ENCODE measurements around the gene FAM174A. TPM values are rescaled to one million over a fixed set of nuclear protein-coding genes. Genes with fewer than 3 reads are reported as not detected.

The FAM174A gene
- total RNA-seq, 2 donors from 2014 or later = 18.1 to 30.9 TPM

DNA sequence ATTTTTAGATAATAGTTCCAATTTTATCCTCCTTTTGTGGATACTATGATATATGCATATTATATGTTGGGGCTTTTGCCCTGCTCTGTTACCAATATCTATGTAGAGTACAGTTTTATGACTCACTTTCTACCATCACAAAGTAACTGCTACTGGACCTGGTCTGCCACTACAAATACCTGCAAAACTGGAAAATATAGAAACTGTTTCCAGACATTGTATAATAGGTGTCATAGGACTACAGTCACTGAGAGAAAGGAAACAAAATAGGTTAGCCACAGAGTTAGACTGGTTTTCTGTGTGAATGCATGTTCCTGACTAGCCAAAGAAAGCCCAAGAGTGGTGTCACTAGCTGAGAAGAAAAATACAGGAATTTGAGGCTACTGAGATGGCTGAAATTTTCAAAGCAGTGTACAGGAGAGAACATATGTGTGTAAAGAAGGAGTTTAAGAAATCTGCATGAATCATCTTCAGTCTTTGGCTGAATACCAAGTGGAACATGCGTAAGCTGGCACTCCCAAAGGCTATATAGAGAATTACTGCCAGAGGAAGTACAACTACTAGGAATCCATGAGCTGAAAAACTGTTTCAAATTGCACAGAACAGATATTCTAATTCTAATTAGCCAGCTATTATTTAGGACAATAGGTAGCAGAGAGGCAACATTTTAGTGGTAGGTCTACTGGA lies 29.0 kb upstream of the FAM174A start:
- TF ChIP-seq POLR2A (IDR thresholded peaks at IDR 0.05) = no peak
- TF ChIP-seq, protein P1, sequence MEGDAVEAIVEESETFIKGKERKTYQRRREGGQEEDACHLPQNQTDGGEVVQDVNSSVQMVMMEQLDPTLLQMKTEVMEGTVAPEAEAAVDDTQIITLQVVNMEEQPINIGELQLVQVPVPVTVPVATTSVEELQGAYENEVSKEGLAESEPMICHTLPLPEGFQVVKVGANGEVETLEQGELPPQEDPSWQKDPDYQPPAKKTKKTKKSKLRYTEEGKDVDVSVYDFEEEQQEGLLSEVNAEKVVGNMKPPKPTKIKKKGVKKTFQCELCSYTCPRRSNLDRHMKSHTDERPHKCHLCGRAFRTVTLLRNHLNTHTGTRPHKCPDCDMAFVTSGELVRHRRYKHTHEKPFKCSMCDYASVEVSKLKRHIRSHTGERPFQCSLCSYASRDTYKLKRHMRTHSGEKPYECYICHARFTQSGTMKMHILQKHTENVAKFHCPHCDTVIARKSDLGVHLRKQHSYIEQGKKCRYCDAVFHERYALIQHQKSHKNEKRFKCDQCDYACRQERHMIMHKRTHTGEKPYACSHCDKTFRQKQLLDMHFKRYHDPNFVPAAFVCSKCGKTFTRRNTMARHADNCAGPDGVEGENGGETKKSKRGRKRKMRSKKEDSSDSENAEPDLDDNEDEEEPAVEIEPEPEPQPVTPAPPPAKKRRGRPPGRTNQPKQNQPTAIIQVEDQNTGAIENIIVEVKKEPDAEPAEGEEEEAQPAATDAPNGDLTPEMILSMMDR (IDR thresholded peaks at IDR 0.05) = no peak
- intact Hi-C loops (cut with DNase I) = no loop called here
- no peak for ATAC-seq

DNA sequence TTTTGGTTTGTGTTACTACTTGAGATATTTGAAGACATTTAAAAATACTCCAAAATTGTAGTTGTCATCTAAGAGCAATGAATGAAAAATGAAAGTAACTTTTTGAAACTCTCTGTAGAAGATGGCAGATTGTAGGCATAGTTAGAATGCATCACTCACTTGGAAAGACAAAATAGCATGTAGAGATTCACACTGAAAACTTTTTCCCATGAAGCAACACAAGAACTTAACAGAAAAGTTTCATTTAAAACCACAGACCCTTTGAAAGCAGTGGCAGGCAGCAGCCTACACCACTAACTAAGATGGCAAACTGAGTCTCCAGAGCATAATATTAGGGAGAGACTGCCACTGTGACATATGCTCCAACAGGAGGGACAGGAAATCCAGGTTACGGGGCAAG lies 18.9 kb upstream of the FAM174A start:
- Histone ChIP-seq H3K9me3 (peaks cover 0 to 7% (median 0%) of the 10 kb centered on the region in 3 donors), H3K36me3 (replicated peaks in 1 of 2; ENCODE audit: insufficient read depth in 1 of 2, low read depth in 2 of 2) (no peaks in the 10 kb centered on the region), H3K4me1 (no peaks in the 10 kb centered on the region), H3K27me3 (no peaks in the 10 kb centered on the region), H3K27ac (no peak overlapping the region), H3K4me3 (no peak overlapping the region)
- WGBS, 2 donors = 88 to 100% methylated on average over 1 of the region's 1 CpG
- ATAC-seq (no peak), DNase-seq (no peak)
- TF ChIP-seq, protein P1 (IDR thresholded peaks at IDR 0.05) = no peak
- TF ChIP-seq POLR2A (IDR thresholded peaks at IDR 0.05) = no peak
- intact Hi-C loops (cut with DNase I) = no loop called here

More for the DNA sequence above, 29.0 kb upstream of the FAM174A start:
- no peak overlapping the region for H3K27ac ChIP-seq
- no peak overlapping the region for H3K4me3 ChIP-seq
- H3K36me3 ChIP-seq (replicated peaks in 1 of 2; ENCODE audit: insufficient read depth in 1 of 2, low read depth in 2 of 2) = no peaks in the 10 kb centered on the region
- H3K9me3 ChIP-seq = no peaks in the 10 kb centered on the region
- no peak for DNase-seq
- no peaks in the 10 kb centered on the region for H3K27me3 ChIP-seq
- H3K4me1 ChIP-seq = no peaks in the 10 kb centered on the region
- 64 to 100% methylated on average over 1 of the region's 1 CpG for whole genome bisulfite sequencing, 2 donors

DNA sequence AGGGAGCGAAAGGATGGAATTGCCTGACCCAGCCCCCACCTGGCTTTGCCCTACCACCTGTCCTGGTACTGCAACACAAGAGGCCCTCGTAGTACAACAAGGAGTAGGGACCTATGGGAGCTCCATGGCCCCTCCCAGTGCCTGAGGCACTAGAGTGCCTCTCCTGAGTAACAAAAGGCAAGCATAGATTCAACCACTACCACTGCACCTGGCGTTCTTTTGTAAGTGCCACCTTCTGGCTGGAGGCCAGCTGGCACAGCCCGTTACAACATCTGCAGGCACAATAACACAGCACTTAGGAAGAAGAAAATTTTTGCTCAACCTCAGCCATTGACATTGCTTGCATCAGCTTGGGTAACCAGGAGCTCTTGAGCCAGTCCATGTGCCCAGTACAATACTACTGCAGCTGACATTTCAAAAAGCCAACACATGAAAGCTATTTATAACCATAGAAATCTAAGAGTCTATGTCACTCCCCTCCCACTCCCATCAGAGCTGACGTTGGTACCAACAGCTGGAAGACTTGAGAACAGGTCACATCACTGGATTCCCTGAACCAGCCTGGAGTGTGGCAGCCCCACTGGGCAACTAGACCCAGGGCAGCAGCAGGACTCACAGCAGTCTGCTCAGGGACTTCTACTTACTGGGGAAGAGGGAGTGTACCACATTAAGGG lies 17.7 kb upstream of the FAM174A start:
- ATAC-seq (no peak), DNase-seq (peak in 1 of 4 donors; percentile 21)
- H3K27me3 ChIP-seq = no peaks in the 10 kb centered on the region
- H3K4me3 ChIP-seq = no peak overlapping the region
- TF ChIP-seq, protein P1 (IDR thresholded peaks at IDR 0.05) = no peak
- TF ChIP-seq POLR2A (IDR thresholded peaks at IDR 0.05) = no peak
- no peaks in the 10 kb centered on the region for H3K36me3 ChIP-seq (replicated peaks in 1 of 2; ENCODE audit: insufficient read depth in 1 of 2, low read depth in 2 of 2)
- intact Hi-C loops (cut with DNase I) = no loop called here
- peaks cover 0 to 7% (median 0%) of the 10 kb centered on the region in 3 donors for H3K9me3 ChIP-seq
- 64 to 71% methylated on average over 5 of the region's 5 CpGs for WGBS, 2 donors
- H3K4me1 ChIP-seq = no peaks in the 10 kb centered on the region
- no peak overlapping the region for H3K27ac ChIP-seq

DNA sequence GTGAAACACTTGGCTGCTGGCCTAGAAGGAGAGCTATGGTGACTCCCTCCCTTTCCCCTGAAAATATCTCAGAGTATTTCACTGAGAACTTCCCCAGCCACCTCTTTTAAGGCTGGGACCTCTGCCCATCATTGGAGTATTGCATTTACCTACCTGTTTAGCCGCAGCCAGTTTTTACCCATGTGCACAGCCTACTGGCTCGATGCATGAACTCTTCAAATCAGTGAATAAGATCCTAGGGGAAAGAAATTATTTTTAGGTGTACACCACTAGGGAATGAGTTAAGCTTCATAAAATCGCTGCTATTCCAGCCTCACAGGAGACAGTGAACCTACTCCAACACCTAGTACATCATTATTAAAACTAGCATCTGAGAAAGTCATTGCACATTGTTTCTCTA lies 16.8 kb upstream of the FAM174A start:
- DNase-seq (no peak), ATAC-seq (no peak)
- Histone ChIP-seq H3K36me3 (replicated peaks in 1 of 2; ENCODE audit: insufficient read depth in 1 of 2, low read depth in 2 of 2) (no peaks in the 10 kb centered on the region), H3K27ac (no peak overlapping the region), H3K9me3 (peaks cover 0 to 7% (median 0%) of the 10 kb centered on the region in 3 donors), H3K27me3 (no peaks in the 10 kb centered on the region), H3K4me1 (no peaks in the 10 kb centered on the region), H3K4me3 (no peak overlapping the region)
- intact Hi-C loops (cut with DNase I) = no loop called here
- WGBS, 2 donors = 89 to 91% methylated on average over 3 of the region's 3 CpGs
- TF ChIP-seq POLR2A (IDR thresholded peaks at IDR 0.05) = no peak
- TF ChIP-seq, protein P1 (IDR thresholded peaks at IDR 0.05) = no peak

Data from body of pancreas (tissue), 4 donors.